Lower leg skin (tissue), 4 donors: Measurements from ENCODE around the gene AFAP1L1. TPM values are rescaled to one million over a fixed set of nuclear protein-coding genes. Genes with fewer than 3 reads are reported as not detected.

Experiments
- DNase-seq, 2 donors: peaks; one replicate each; pipeline ENCODE4 v3.0.0-alpha.2; 2019; ENCODE audit warnings: low spot score in 2 of 2
- H3K4me3 ChIP-seq: fragments of 200-600 bp; sonication (generic); 2 replicates; pipeline ENCODE4 v1.5.1; 2017; ENCODE audit warnings: mild to moderate bottlenecking, low read depth; ENCODE audit not compliant: poor library complexity, severe bottlenecking
- POLR2A ChIP-seq, 2 donors: fragments of 450-650 bp; IDR thresholded peaks; one replicate each; pipeline ENCODE4 v1.6.1; 2016 to 2017; ENCODE audit warnings: antibody characterized with exemption in 2 of 2, mild to moderate bottlenecking in 1 of 2, moderate library complexity in 1 of 2
- WGBS, 2 donors: methylation state at CpG; one replicate each; pipeline ENCODE4 v1.1.5; 2018; 5-methylcytosine and 5-hydroxymethylcytosine counted together
- intact Hi-C: fragments of 100-400 bp; cut with DNase I; formaldehyde crosslinking; loops from one replicate; pipeline ENCODE4 v1.15.0; 2023; ENCODE audit warnings: low total_unique reads
- total RNA-seq, 4 donors: library from RNA; depleted of rRNA; stranded (reverse); fragments of >200 nt; gene quantifications; one replicate each; pipeline ENCODE4 v1.1.0, GENCODE V29; 2016
- TF ChIP-seq, protein P1 (sequence below), 3 donors: fragments of 450-650 bp; IDR thresholded peaks; one replicate each; pipeline ENCODE4 v1.5.1; 2016; ENCODE audit warnings: antibody characterized with exemption in 3 of 3, mild to moderate bottlenecking in 3 of 3, moderate library complexity in 2 of 3

Gene AFAP1L1
- total RNA-seq, 4 donors from 2014 or later = 6.3 to 10.8 (median 8.0) TPM

GRCh38 chr5:149303210-149303609 lies 31.6 kb downstream of the AFAP1L1 start:
- intact Hi-C loops = no loop called here
- no peak for DNase-seq
- TF ChIP-seq POLR2A (IDR thresholded peaks at IDR 0.05) = no peak
- TF ChIP-seq, protein P1, sequence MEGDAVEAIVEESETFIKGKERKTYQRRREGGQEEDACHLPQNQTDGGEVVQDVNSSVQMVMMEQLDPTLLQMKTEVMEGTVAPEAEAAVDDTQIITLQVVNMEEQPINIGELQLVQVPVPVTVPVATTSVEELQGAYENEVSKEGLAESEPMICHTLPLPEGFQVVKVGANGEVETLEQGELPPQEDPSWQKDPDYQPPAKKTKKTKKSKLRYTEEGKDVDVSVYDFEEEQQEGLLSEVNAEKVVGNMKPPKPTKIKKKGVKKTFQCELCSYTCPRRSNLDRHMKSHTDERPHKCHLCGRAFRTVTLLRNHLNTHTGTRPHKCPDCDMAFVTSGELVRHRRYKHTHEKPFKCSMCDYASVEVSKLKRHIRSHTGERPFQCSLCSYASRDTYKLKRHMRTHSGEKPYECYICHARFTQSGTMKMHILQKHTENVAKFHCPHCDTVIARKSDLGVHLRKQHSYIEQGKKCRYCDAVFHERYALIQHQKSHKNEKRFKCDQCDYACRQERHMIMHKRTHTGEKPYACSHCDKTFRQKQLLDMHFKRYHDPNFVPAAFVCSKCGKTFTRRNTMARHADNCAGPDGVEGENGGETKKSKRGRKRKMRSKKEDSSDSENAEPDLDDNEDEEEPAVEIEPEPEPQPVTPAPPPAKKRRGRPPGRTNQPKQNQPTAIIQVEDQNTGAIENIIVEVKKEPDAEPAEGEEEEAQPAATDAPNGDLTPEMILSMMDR (IDR thresholded peaks at IDR 0.05) = no peak
- 86% methylated on average over 4 of the region's 4 CpGs for WGBS, 2 donors
- no peak overlapping the region for H3K4me3 ChIP-seq

DNA sequence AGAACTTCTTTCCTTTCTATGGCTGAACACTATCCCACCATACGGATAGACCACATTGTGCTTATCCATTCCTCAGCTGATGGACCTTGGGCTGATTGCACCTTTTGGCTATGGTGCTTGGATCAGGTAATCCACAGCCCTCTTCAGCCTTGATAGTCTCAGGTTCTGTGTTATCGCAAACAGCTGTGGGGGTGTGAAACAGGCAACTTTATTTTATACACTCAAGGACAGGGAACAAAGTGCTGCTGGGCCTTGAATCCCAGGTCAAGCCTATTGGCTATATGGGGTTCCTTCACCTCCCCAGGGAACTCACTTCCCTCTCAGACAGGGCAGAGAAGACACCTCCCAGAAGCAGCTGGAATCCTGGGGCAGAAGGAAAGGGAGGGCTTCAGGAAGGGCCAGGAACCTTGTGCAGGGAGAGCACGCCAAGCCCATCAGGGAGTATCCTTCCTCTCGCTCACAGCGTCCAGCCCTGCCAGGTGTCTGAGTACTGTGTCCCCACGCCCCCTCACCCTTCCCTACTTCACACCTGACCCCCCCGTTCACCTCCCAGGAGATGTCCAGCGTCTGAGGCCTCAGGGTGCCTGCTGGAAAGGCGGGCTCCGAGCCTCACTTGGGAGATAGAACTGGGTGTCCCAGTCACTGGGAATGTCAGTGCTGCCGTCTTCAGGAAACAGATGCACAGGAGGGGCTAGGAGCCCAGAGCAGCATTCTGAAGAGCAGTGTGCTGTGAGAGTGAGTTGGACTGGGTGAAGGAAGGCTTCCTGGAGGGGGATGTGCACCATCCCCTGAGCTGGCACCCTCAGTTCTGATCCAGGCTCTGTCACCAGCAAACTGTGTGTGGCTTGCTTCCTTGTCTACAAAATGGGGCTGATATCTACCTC lies 32.8 kb downstream of the AFAP1L1 start:
- no peak overlapping the region for H3K4me3 ChIP-seq
- TF ChIP-seq, protein P1 (IDR thresholded peaks at IDR 0.05) = no peak
- no peak for TF ChIP-seq POLR2A (IDR thresholded peaks at IDR 0.05)
- 74 to 80% methylated on average over 11 of the region's 11 CpGs for WGBS, 2 donors
- intact Hi-C loops = no loop called here
- DNase-seq = no peak

DNA sequence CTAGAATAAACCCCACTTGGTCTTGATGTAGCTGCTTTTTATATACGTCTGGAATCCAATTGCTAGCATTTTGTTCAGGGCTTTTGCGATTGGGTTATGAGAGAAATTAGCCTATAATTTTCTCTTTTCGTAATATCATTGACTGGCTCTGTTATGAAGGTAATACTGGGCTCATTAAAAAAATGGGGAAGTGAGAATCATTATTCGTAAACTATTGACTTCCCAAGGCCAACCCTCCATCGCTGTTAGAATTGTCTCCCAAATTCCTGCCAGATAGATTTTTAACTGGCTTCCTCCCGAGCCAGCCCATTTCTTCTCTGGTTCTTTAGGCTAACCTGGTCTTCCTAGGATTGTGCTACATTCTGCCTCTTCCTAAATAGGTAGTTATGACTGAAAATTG lies 37.7 kb downstream of the AFAP1L1 start:
- intact Hi-C loops = no loop called here
- WGBS, 2 donors = 82 to 83% methylated on average over 6 of the region's 6 CpGs
- TF ChIP-seq POLR2A (IDR thresholded peaks at IDR 0.05) = no peak
- TF ChIP-seq, protein P1 (IDR thresholded peaks at IDR 0.05) = no peak
- no peak for DNase-seq
- no peak overlapping the region for H3K4me3 ChIP-seq

- intact Hi-C loops = no loop called here
These were observed 38.8 kb downstream of the AFAP1L1 start for GRCh38 chr5:149310488-149310887.

DNA sequence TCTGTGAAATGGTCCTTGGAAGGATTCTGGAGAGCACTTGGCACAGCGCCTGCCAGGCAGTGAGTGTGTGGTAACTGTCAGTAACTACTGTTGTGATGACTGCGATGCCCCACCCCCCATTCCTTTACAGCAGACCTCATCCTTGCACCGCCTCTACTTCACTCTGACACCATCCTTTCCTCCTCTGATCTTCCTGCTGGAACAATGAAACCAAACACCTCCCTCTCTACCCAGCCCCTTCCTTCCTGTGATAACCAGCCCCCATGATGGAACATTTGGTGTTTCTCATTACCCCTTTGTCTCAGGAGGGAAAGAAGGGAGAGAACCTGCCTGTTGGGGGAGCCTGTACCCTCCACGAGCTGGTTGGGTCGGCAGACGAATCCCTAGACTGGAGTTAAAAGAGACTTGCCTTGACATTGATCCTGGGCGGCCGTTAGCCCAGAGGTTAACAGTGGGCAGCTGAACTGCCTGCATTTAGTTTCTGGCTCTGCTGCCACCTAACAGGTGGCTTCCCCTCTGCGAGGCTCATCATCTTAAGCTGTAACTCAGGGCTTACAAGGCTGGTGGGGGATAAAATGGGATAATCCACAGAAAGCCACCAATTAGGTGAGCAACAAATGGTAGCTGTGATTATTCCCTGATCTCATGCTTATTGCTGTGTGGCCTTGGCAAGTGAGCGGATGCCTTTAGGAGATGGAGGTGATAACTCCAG lies 39.4 kb downstream of the AFAP1L1 start:
- 71 to 75% methylated on average over 10 of the region's 10 CpGs for WGBS, 2 donors
- no peak for TF ChIP-seq POLR2A (IDR thresholded peaks at IDR 0.05)
- TF ChIP-seq, protein P1 (IDR thresholded peaks at IDR 0.05) = no peak
- DNase-seq = no peak
- intact Hi-C loops = no loop called here
- no peak overlapping the region for H3K4me3 ChIP-seq

More at GRCh38 chr5:149310488-149310887, 38.8 kb downstream of the AFAP1L1 start:
- DNase-seq = no peak
- H3K4me3 ChIP-seq = no peak overlapping the region
- 87 to 94% methylated on average over 4 of the region's 4 CpGs for WGBS, 2 donors
- TF ChIP-seq POLR2A (IDR thresholded peaks at IDR 0.05) = no peak
- TF ChIP-seq, protein P1 (IDR thresholded peaks at IDR 0.05) = no peak
